Liver (tissue), 1 donor: ENCODE measurements around the gene SLC12A5.

Experiments
- ATF3 ChIP-seq: IDR thresholded peaks from 2 replicates; pipeline ENCODE4 v1.6.1; 2016; ENCODE audit warnings: antibody characterized with exemption
- NR2F2 ChIP-seq: IDR thresholded peaks from 2 replicates; pipeline ENCODE4 v1.6.1; 2016; ENCODE audit warnings: antibody characterized with exemption
- donor health status: healthy.

- no peak for TF ChIP-seq NR2F2
- no peak for TF ChIP-seq ATF3
Measured at GRCh38 chr20:46030284-46031013, 1.4 kb downstream of the SLC12A5 start.
